GM23248 (cell line): ENCODE measurements around the gene FYB1. TPM values are rescaled to one million over a fixed set of nuclear protein-coding genes. Genes with fewer than 3 reads are reported as not detected.

ENCODE experiments used
- DNase-seq: peaks from one replicate; pipeline ENCODE4 v3.0.0-alpha.2; 2015
- H2AFZ ChIP-seq: fragments of 200-600 bp; sonication (generic); 2 replicates; pipeline ENCODE4 v1.6.1; 2016; ENCODE audit warnings: antibody characterized with exemption
- H3F3A ChIP-seq: fragments of 200-600 bp; sonication (generic); 2 replicates; pipeline ENCODE4 v1.6.1; 2016; ENCODE audit warnings: mild to moderate bottlenecking, antibody characterized with exemption, mixed run types; ENCODE audit not compliant: insufficient read depth
- H3K27ac ChIP-seq: fragments of 200-600 bp; sonication (generic); 2 replicates; pipeline ENCODE4 v1.5.1; 2016; ENCODE audit warnings: mild to moderate bottlenecking
- H3K27me3 ChIP-seq: fragments of 200-600 bp; sonication (generic); replicated peaks from 2 replicates; pipeline ENCODE4 v1.6.1; 2016; ENCODE audit warnings: mild to moderate bottlenecking; ENCODE audit not compliant: insufficient read depth
- H3K36me3 ChIP-seq: fragments of 200-600 bp; sonication (generic); 2 replicates; pipeline ENCODE4 v1.6.1; 2016; ENCODE audit warnings: low read depth, mild to moderate bottlenecking
- H3K4me1 ChIP-seq: fragments of 200-600 bp; sonication (generic); 2 replicates; pipeline ENCODE4 v1.6.1; 2016; ENCODE audit warnings: mild to moderate bottlenecking; ENCODE audit not compliant: insufficient read depth
- H3K4me2 ChIP-seq: fragments of 200-600 bp; sonication (generic); one replicate; pipeline ENCODE4 v1.6.1; 2016; ENCODE audit warnings: mild to moderate bottlenecking; ENCODE audit not compliant: unreplicated experiment
- H3K4me3 ChIP-seq: fragments of 200-600 bp; sonication (generic); 2 replicates; pipeline ENCODE4 v1.5.1; 2016; ENCODE audit warnings: mild to moderate bottlenecking
- H3K79me2 ChIP-seq: fragments of 200-600 bp; sonication (generic); 2 replicates; pipeline ENCODE4 v1.6.1; 2016; ENCODE audit warnings: mild to moderate bottlenecking; ENCODE audit not compliant: insufficient read depth
- H3K9ac ChIP-seq: fragments of 200-600 bp; sonication (generic); 2 replicates; pipeline ENCODE4 v1.6.1; 2016; ENCODE audit warnings: mild to moderate bottlenecking
- H3K9me2 ChIP-seq: fragments of 200-600 bp; sonication (generic); 2 replicates; pipeline ENCODE4 v1.6.1; 2016; ENCODE audit warnings: mixed run types, mild to moderate bottlenecking, moderate library complexity; ENCODE audit not compliant: insufficient read depth
- H3K9me3 ChIP-seq: fragments of 200-600 bp; sonication (generic); one replicate; pipeline ENCODE4 v1.6.1; 2017; ENCODE audit warnings: low read depth
- H4K20me1 ChIP-seq: fragments of 200-600 bp; sonication (generic); 2 replicates; pipeline ENCODE4 v1.6.0; 2016; ENCODE audit not compliant: insufficient read depth
- EZH2 ChIP-seq: fragments of 200-600 bp; sonication (generic); IDR thresholded peaks from 2 replicates; pipeline ENCODE4 v1.6.1; 2018; ENCODE audit warnings: antibody characterized with exemption, mild to moderate bottlenecking; ENCODE audit not compliant: insufficient read depth, poor library complexity, severe bottlenecking
- EZH2phosphoT487 ChIP-seq: fragments of 200-600 bp; sonication (generic); IDR thresholded peaks from 2 replicates; pipeline ENCODE4 v1.6.1; 2018; ENCODE audit warnings: antibody characterized with exemption, moderate library complexity, mild to moderate bottlenecking, low read depth; ENCODE audit not compliant: insufficient read depth
- WGBS, 2 experiments: methylation state at CpG; one replicate each; pipeline ENCODE4 v1.1.6; 2015 to 2017; ENCODE audit warnings: low lambda C conversion rate in 2 of 2, low coverage in 1 of 2; ENCODE audit errors: missing lambda C conversion rate in 2 of 2; 5-methylcytosine and 5-hydroxymethylcytosine counted together
- in situ Hi-C: fragments of 300-500 bp; cut with MboI; formaldehyde crosslinking; loops from 2 replicates; pipeline ENCODE4 v1.15.0; 2020
- polyA plus RNA-seq: library from polyadenylated mRNA; unstranded; fragments of >200 nt; fragmentation: Nextera tagmentation; extraction: Ambion mirVana; gene quantifications from 2 replicates; pipeline ENCODE4 v1.2.1, GENCODE V29; 2016
- total RNA-seq: library from RNA; depleted of rRNA; stranded (reverse); fragments of >200 nt; shearing (Covaris generic); gene quantifications from 2 replicates; pipeline ENCODE4 v1.2.3, GENCODE V29; 2014

Gene FYB1
- total and polyA plus RNA-seq, 2 experiments from 2014 or later = 0.11 TPM; not detected in 1

DNA sequence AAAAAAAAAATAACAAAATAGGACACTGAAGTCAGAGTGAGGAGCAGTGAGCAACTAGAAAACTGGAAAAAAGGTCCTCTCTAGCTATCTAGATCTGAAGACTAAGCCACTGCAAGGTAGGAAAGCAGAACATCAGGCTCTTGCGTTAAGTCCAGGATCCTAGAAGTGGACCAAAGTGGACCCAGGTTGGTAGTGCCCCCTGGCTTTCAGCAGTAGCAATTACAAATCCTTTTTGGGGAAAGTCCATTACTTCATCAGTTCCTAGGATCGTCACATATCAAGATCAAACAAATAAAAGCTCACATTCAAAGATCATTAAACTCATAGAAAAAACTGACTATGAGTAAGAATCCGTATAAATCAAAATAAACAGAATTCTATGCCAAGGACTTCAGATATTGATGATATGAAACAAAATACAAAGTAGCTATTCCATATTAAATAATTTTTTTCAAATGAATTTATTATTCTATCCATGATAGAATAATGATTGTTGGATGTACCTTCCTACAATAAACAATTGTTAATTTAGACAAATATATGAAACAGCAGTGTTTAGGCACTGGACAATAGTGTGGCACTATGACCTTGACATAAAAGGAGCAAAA lies 138.7 kb downstream of the FYB1 start:
- Histone ChIP-seq H3K4me2 (no peak overlapping the region), H4K20me1 (no peaks in the 10 kb centered on the region), H2AFZ (peak overlapping the region; percentile 49; the same call in 1 of the 2 replicates), H3K27ac (no peak overlapping the region), H3K4me3 (no peak overlapping the region), H3K4me1 (peaks cover 10% of the 10 kb centered on the region; the same call in 1 of the 2 replicates), H3K9me3 (no peaks in the 10 kb centered on the region), H3K36me3 (no peaks in the 10 kb centered on the region), H3K9me2 (no peaks in the 10 kb centered on the region), H3K79me2 (no peaks in the 10 kb centered on the region), H3F3A (peaks cover 17% of the 10 kb centered on the region; the same call in 1 of the 2 replicates), H3K27me3 (no peaks in the 10 kb centered on the region), H3K9ac (no peak overlapping the region)
- TF ChIP-seq EZH2phosphoT487 (no peak), EZH2 (no peak)
- peak; percentile 85 for DNase-seq
- 4 to 10% methylated on average over 3 of the region's 3 CpGs for WGBS, 2 experiments
- in situ Hi-C loops = no loop called here

DNA sequence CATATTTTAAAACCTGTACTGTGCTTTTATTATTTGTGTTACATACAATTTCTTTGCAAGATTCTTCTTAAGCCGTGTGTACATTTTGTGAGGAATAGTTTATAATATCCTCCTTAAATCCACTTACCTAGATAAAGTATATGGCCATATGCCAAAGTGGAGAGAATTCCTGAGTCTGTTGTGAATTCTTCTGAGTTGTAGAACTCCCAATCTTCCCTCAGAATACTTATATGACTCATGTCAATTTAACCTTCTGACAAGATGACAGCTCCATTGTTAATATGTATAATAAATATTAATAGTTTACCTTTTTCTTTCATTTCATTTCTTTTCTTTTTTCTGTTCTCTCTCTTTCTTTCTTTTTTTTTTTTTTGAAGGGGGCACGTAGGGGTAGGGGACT lies 139.2 kb downstream of the FYB1 start:
- H3K9ac ChIP-seq = no peak overlapping the region
- H3K9me3 ChIP-seq = no peaks in the 10 kb centered on the region
- in situ Hi-C loops = no loop called here
- peaks cover 17% of the 10 kb centered on the region; the same call in 1 of the 2 replicates for H3F3A ChIP-seq
- H3K27ac ChIP-seq = no peak overlapping the region
- peaks cover 3% of the 10 kb centered on the region; the same call in 1 of the 2 replicates for H3K79me2 ChIP-seq
- TF ChIP-seq EZH2phosphoT487 (no peak), EZH2 (no peak)
- no peaks in the 10 kb centered on the region for H3K9me2 ChIP-seq
- no peaks in the 10 kb centered on the region for H3K36me3 ChIP-seq
- WGBS, 2 experiments = 82 to 93% methylated on average over 2 of the region's 2 CpGs
- no peak overlapping the region for H3K4me3 ChIP-seq
- H3K4me2 ChIP-seq = no peak overlapping the region
- no peaks in the 10 kb centered on the region for H3K27me3 ChIP-seq
- no peak for DNase-seq
- peaks cover 15% of the 10 kb centered on the region; the same call in 1 of the 2 replicates for H3K4me1 ChIP-seq
- no peaks in the 10 kb centered on the region for H4K20me1 ChIP-seq
- H2AFZ ChIP-seq = no peak overlapping the region

DNA sequence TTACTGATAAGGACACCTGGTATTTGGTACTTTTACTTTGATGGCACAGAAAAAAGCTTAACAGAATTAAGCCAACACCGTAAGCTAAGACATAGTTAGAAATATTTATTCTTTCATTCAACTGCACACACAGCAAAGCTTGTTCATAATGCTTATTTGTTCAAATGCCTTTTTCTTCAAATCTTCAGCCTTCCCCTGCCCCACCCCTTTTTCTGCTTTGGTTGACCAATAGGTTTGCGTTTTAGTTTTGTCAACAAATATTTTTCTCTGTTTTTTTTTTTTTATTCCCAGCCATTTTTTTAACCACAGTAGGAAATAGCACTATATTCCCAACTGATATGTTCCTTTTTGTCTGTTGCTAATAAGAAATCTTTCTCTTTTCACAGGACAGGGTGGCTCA lies 140.2 kb downstream of the FYB1 start:
- H2AFZ ChIP-seq = no peak overlapping the region
- no peak for TF ChIP-seq EZH2
- no peaks in the 10 kb centered on the region for H3K27me3 ChIP-seq
- 81 to 92% methylated on average over 2 of the region's 2 CpGs for WGBS, 2 experiments
- H3K27ac ChIP-seq = no peak overlapping the region
- no peak overlapping the region for H3K4me2 ChIP-seq
- peaks cover 15% of the 10 kb centered on the region; the same call in 1 of the 2 replicates for H3K4me1 ChIP-seq
- no peak overlapping the region for H3K9ac ChIP-seq
- no peaks in the 10 kb centered on the region for H4K20me1 ChIP-seq
- H3K79me2 ChIP-seq = peaks cover 3% of the 10 kb centered on the region; the same call in 1 of the 2 replicates
- peaks cover 17% of the 10 kb centered on the region; the same call in 1 of the 2 replicates for H3F3A ChIP-seq
- H3K9me2 ChIP-seq = no peaks in the 10 kb centered on the region
- in situ Hi-C loops = no loop called here
- no peaks in the 10 kb centered on the region for H3K36me3 ChIP-seq
- no peaks in the 10 kb centered on the region for H3K9me3 ChIP-seq
- H3K4me3 ChIP-seq = no peak overlapping the region
- no peak for DNase-seq

DNA sequence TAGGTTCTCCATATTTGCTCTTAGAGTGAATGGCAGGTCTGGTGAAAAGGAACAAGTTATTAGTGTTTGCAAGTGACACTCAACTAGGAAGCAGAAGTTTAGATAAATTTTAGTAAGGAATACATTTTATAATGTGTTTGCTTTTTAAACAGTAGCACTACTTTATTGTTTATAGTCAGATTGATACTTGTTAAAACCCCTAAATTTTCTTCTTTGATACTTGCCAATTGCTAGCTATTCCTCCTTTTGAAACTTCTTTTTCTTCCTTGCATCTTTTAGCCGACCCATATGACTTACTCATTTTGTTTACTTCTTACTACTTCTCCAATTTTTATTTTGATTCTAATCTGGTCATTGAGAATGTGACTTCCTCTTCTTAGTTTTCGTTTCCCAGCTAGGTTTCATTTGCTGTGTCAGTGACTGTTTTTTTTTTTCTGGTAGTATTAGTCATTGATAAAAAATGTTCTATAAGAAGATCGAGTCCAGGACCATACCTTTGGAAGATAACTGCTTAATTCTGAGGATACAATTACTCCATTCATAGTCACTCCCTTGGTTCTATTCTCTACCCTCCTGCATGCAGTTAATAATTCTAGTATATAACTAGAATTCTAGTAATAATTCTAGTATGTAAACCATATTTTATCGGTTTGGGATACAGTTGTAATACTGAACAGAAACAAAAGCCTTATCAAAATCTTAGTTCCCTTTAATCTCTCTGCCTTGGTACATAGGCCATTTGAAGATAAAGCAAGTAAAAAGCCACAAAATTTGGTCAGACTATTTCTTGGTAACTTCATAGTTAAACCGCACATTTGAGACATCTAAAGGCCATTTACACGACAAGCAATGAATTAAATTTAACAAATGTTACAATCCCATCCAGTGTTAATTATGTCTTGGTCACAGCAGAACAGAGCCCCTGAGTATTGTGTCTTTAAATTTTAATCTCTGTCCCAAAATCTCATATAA lies 142.3 kb downstream of the FYB1 start:
- in situ Hi-C loops = no loop called here
- Histone ChIP-seq H4K20me1 (no peaks in the 10 kb centered on the region; the same call in 1 of the 2 replicates), H3K36me3 (no peaks in the 10 kb centered on the region), H3K9ac (peak overlapping the region; percentile 8; the same call in 1 of the 2 replicates), H3K9me3 (no peaks in the 10 kb centered on the region), H3K79me2 (peaks cover 20% of the 10 kb centered on the region), H2AFZ (peak overlapping the region; percentile 69), H3K27me3 (no peaks in the 10 kb centered on the region), H3K4me3 (peak overlapping the region; percentile 32), H3K4me1 (peaks cover 25% of the 10 kb centered on the region; the same call in 1 of the 2 replicates), H3K4me2 (peak overlapping the region; percentile 71), H3F3A (peaks cover 17% of the 10 kb centered on the region; the same call in 1 of the 2 replicates), H3K27ac (0 out of 2 replicates have a peak overlapping the region, but pooled peaks have one; percentile 6), H3K9me2 (no peaks in the 10 kb centered on the region)
- WGBS, 2 experiments = 43 to 44% methylated on average over 6 of the region's 6 CpGs
- TF ChIP-seq EZH2 = no peak
- peak; percentile 51 for DNase-seq
